ENCODE results near the gene ATP10A.

ATP10A gene

GRCh38 chr15:25715536-25716413, 147.4 kb downstream of the ATP10A start:
- no peak for DNase-seq

- no peak for DNase-seq
These were observed 148.6 kb downstream of the ATP10A start for GRCh38 chr15:25714538-25714840.

DNA sequence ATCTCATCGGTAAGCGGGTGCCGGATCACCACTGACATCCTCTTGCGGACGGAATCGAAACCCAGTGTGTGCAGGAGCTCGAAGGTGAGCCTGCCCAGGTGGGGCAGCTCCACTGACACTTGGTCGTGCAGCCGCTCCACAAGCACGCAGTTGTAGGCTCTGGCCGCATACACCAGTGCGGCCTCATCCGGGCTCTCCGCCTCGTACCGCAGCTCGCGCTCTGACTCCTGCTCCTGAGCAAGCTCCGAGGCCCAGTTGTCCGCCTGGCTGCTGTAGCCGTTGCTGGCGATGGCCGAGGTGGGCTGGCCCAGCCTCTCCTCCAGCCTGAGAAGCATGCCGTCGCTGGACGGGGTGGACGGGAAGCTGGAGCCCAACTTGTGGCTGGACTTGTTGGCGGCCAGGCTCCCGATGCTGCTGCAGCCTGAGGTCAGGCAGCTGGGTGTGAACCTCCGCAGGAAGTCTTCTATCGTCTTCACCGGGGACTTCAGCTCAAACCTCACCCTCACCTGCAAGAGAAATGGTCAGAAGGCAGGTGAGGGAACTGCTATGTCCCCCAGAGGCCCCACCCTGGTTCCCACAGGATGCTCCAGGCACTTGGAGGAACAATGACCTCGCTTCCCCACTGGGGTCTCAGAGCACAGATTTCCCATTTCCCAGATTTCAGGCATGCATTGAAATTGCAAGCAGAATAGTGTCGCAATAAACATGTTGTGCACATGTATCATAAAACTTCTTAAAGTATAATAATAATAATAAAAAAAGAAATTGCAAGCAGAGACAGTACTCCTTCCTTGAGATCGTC, 149.2 kb downstream of the ATP10A start:
- DNase-seq: no peak

- DNase-seq: no peak
These were observed 150.2 kb downstream of the ATP10A start for GRCh38 chr15:25712961-25713355.

DNA sequence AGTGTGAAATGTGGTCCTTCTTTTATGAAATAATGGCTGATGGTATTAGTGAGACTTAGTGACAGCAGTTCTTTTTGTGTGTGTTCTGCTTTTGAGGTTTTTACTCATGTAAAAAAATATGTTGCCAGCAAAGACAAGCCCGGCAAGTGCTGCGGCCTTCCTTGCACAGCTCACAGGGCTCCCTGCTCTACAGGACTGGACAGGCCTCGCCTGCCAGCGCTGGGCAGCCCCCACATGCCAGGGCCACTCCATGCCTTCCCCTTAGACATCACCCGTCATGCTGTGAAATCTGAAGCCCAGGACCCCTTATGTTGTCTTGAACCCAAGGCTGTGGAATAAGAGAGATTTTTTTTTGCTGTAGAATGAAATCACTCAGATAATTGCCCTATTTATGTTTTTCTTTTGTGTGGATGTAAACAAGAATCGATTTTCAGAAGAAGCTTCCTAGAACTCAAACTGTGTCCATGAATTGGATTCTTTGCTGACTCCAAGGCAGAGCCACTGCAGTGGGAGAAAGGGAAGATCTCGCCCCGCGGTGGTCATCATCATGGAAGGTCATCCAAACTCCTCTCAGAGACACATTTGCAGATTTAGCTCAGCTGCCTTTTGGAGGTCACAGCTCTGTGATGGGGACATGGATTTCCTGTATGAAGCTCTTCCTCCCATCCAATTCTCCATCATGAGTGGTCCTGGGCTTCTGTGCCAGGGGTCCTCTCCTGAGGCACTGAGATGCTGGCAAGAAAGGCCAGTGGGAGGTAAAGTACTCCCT, 150.8 kb downstream of the ATP10A start:
- DNase-seq: no peak

DNA sequence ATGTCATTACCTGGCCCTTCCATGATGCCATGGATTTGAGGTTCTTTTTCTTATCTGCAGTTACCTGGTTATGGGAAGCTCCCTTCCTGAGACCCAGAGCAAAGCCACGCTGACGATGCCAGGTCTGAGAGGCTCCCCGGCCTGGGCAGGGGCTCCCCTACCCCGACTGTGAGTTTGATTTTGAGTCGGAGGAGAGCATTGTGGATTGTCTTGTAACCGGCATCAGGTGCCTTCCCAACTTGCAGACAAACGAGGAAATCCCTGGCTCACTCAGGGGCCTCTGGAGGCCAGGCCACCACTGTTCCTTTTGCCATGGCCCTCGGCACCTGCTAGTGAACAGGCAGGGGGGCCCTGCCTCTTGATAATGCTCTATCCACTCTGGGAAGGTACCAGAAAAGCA, 151.4 kb downstream of the ATP10A start:
- no peak for DNase-seq

- DNase-seq: no peak
These were observed 152.0 kb downstream of the ATP10A start for GRCh38 chr15:25711164-25711563.

GRCh38 chr15:25710184-25710583, 152.9 kb downstream of the ATP10A start:
- peak in 1 of 2 donors; percentile 26 for DNase-seq

- no peak for DNase-seq
These were observed 153.5 kb downstream of the ATP10A start for GRCh38 chr15:25709437-25710159.

DNA sequence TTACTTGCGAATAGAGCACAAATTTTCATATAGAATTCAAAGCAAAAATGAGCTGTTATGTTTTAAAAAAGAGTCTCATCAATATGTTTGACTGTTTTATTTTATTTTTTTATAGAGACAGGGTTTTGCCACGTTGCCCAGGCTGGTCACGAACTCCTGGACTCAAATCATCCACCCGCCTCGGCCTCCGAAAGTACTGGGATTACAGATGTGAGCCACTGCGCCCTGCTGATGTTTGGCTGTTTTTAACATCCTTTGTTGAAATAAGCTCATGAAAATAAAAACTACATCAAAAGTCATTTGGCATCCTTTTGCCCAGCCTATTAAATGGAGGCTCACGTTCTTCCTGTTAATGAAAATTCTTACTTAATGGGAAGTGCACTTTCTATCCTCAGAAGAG, 154.7 kb downstream of the ATP10A start:
- DNase-seq: no peak

DNA sequence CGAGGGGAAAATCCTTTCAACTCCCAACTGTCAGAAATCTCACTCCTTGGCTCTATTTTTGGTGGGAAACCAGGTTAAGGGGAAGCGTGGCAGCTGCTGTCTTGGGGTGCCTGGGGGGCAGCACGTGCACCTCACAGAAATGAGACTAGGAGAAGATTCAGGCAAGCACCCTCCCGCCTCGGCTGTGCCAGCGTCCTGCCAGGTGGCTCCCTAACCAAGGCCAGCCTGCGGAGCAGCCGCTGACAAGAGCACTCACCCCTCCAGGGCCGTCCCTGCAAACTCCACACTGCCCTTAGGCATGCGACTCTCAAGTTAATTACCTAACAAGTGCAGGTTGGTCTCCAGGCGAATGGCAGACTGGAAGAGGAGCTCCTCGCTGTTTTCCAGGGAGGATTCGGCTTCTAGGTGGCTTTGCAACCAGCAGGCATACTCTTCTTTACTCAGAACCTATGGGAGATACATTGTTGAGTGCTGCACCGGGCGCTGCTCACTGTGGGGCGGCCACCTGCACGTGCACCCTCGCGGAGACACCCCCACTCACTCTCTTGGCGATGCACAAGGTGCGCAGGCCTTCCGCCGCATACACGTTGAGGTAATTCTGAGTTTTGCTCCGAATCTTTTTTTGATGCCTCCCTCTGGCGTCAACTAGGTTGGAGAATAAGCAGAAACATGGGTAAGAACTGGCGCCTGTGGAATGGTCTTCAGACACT, 155.3 kb downstream of the ATP10A start:
- no peak for DNase-seq

DNA sequence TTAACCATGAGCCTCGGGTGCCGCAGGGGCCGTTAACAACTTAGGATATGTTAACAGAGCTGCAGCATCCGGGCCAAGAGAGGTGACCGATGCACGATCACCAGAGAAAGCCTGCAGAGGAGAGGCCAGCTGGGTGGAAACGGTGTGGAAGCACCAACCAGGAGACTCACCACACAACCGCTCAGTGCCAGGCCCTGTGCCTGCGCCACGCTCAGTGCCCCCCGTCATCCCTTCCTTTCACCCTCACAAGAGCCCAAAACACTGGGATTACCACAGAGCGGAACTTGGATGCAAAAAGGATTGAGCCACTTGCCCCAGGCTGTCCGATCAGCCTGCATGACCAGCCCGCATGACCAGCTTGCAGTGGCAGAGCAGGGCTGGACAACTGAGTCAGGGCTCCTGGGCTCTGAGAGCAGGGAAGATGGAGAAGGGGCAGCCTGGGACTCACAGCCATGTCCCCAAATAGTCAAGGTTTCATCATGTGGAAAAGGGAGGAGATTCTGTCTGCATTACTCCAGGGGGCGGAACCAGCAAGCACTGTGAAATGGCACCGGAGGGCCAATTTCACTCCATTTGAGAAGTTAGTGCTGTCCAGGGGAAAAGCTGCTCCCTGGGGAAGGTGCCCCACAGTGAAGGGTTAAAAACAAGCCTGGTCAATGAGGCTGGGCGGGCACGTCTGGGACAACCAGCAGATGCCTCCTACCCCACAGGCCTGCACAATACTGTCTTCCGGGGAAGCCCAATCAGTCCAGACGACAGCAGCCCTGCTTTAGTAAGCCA, 156.8 kb downstream of the ATP10A start:
- DNase-seq: no peak

DNA sequence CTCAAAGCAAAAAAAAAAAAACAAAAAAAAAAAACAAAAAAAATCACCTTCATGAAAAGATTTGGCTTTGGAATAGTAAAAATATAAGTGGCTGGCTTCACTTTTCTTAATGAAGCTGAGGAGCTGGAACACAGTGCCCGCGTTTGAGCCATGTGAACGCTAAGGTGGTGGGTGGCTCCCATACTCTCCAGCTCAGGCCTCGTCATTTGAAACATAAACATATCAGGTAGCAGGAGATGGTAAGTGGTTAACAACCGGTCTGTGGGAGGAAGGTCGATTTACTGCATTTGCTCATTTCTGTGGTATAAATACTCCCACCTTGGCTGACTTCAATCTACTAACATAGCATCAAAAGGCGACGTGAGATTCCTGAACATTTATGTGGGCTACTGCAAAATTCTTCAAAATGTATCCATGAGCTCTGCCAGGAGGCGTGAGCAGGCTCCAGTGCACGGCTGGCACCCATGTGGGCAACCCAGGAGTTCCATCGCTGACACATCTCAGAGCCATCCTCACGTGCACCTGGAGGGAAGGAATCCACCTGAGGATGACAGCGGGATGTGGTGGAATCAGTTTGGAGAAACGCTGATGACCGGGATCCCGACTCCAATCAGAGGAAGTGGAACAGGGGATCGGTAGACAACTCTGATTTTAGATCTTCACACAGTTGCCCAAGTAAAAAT, 157.6 kb downstream of the ATP10A start:
- DNase-seq: no peak

DNA sequence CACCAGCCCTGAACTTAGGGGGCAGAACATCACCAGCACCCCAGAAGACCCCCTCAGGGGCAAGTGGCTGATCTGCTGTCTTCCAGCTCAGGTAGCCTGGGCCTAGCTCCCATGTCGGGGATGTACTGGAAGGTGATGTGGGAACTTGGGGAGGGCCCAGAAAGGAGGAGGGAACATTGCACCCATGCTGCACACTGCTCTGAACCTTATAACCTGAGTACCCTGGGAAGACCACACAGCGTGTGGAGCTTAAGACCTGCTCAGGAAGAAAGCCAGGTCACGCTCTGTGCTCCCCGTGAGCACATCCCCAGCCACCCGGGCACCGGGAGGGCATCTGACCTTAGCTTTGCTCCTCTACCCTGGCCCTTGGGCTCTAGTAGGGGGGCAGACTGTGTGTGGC, 159.4 kb downstream of the ATP10A start:
- DNase-seq: no peak

DNA sequence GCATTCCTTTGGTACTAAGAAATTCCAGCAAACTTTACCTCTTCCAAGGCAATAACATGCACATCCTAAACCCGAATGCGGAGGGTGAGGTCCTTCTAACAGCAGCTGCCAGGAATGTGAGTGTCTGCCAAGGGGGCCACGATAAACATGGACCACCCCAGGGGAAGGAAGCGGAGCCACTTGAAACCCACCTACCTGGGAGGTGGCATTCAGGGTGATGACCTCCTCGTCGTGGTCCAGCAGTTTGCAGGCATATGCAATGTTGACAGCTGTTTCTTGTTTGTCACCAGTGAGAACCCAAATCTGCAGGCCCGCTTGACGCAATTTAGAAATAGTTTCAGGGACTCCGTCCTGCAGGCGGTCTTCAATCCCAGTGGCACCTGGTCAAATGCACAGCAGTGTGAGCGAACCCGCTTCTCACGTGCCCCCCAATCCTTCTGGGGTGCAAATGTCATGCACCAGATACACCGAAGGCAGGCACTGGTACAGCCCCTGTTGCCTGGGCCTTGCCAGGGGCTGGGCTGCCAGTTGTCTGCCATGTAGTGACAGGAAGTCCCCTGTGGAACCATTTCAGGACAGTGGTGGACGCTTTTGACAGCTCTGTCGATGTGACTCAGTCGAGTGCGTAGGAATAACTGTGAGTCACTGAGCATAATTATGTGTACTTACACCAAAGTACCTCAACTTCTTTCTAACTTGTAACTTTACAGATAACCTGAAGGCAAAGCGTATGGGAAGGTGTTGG, 161.2 kb downstream of the ATP10A start:
- no peak for DNase-seq

DNA sequence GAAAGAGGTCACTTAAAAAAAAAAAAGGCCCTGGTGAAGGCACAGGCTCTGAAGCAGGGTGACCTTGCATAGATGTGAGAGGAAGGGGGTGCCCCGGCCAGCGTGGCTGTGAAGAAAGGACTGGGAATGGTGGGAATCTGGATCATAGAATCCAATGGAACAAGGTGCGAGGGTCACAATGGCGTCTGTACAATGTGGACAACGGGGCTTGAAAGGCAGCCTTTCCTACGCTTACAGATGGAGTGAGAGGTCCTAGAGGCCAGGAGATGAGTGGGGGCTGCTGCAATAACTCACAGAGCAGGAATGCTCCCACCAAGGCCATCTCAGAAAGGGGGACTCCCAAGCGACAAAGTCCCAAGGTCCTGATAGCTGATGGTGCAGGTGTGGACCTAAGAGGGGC, 162.2 kb downstream of the ATP10A start:
- DNase-seq: no peak

- DNase-seq: no peak
These were observed 165.5 kb downstream of the ATP10A start for GRCh38 chr15:25697586-25697985.

DNA sequence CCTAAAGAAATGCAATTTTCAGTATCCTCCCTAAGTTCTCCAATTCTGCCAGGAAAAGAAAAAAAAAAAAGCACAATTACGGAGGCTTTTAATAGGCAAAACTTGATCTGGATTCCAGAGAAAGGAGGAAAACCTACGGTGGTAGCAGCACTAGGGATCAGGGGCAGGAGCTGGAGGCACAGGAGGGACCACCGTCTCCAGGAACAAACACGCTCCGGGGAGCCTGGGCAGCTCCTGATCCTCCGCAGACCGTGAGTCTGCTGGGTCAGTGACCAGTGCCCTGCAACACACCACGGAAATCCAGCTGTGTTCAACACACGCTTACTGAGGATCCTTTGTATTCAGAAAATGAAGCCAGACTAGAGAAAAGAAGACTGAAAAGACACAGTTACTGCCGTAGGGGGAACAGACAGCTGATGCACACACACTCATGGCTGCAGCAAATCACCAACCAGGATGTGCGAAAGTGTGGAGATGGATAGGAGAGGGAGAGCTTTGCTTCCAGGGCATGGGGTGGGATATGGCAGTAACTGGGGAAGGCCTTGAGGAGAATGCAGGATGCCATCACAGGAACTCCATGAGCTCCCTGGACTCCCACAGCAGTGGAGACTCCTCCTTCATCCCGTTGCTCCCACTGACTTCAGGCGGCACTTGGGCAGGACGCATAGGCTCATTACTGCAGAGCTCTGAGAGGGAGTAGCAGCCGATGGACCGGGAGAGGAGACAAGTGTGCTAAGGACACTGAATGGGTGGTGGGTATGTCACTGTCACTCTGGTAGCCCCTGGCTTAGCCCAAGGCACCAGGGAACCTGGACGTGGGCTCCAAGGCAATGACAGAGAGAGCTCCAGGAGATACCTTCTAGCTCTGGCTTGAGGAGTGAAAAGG, 167.0 kb downstream of the ATP10A start:
- no peak for DNase-seq

- no peak for DNase-seq
These were observed 168.3 kb downstream of the ATP10A start for GRCh38 chr15:25694823-25695312.

All from bone marrow (tissue), 2 donors.